HG02840 (cell line): ENCODE data around the gene CASQ1.

Experiments used
- ATAC-seq: cut with Tn5 transposase; IDR thresholded peaks from one replicate; pipeline ENCODE4 v1.9.1; 2021; ENCODE audit warnings: mild to moderate bottlenecking, moderate library complexity, moderate number of reproducible peaks; ENCODE audit not compliant: unreplicated experiment, low FRiP score

Gene CASQ1

GRCh38 chr1:160200786-160201185, 10.4 kb downstream of the CASQ1 start:
- no peak for ATAC-seq

DNA sequence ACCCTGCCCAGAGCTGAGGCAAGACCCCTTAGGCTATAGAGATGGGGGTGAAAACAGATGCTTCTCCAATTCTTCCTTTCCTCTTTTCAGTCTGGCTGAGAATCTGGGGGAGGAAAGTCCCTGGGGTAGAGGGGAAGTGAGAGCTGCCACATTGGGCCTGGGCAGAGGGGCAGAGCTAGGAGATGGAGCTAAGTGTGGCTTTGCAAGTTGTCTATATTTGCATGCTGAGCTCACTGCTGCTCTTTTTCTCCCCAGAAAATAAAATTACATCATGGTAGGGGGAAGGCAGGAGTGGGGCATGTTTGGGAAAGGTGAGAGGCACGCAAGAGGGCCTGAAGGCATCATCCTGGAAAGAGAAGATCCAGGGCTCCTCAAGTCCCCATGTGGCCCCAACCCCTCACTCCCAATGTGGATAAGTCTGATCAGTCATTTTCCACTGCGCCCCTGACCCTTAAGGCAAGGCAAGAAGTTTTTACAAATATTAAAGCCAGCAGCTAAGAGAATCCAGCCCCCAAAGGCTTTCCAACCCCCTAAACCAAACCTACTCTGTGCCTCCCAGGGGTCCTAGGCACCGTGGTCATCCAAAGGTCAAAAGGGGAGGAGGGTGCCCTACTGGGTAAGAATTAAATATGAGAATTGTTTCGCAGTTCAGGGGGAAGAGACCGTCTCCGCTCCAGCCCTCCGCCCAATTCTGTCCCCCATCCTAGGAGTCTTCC, 14.3 kb downstream of the CASQ1 start:
- peak; percentile 46 for ATAC-seq

- peak; percentile 46 for ATAC-seq
Measured at GRCh38 chr1:160205242-160206035, 15.1 kb downstream of the CASQ1 start, which contains the start of gene PEA15. TSS of gene PEA15 (plus strand) at chr1:160205384. CDS start at chr1:160211545, 6,161 bp downstream.

DNA sequence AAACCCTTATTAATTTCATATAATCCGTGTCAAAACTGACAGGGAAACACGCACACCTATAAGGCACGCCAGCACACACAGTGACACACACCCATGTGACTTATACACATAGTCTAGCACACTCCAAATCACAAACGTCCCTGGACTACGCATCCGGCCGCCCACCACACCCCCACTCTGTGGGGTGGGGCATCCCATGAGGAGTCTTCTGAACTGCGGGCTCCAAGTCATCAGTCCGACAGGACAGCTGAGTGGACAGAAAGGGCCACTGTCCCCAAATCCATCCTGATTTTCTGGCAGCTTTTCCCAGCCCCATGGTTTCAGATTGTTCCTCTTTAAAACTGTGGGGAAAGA, 15.6 kb downstream of the CASQ1 start:
- no peak for ATAC-seq

DNA sequence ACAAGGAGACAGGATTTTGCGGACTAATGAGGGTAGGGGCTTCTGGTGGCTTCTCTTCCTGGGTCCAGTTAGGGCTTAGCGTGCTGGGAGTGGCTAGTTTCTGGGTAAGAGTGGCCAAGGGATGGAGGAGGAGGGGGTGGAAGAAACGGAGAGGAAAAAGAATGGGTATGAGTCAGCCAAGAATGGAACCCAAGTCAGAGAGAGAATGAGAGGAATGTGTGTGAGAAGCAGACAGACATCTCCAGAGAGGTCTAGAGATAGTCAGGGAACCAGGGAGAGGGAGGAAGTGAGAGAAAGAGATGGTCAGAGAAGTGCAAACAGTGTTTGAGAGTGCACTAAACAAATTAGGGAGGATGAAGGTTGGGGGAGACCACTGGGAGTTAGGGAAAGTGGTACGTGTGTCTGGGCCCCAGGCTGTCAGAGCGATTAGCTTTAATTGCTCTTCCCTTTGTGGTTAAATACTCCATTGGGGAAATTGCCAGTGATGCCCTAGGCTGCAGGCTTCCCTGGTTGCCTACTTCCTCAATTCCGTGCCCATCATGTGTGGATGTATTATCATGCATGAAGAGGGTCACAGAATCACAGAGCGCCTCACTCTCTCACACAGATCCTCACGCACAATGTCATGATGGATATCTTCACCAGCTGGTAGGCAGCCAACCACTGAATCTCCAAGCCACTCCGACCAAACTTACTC, 16.2 kb downstream of the CASQ1 start:
- no peak for ATAC-seq

DNA sequence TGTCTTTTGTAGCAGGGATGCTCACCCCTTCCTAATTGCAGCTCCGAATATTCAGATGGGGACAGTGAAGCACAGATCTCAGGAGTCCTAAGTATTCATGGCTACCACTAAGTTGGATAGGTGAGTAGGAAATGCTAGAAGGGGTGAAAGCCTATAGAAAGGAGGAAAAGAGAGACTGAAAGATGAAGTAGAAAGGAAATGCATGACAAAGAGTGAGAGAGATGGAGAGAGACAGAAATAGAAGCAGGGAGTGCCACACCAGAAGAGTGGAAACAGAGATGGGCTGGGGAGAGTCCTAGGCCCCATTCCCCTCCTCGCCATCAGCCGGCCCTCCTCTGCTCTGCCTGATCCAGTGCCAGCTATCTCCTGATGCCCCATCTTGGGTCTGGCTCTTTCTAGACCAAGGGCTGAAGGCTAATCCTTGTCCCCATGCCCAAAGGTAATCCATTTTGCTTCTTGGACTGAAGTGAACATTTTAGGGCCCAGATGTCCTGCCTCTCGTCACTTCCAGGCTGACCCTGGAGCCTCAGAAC, 16.8 kb downstream of the CASQ1 start:
- ATAC-seq: no peak

DNA sequence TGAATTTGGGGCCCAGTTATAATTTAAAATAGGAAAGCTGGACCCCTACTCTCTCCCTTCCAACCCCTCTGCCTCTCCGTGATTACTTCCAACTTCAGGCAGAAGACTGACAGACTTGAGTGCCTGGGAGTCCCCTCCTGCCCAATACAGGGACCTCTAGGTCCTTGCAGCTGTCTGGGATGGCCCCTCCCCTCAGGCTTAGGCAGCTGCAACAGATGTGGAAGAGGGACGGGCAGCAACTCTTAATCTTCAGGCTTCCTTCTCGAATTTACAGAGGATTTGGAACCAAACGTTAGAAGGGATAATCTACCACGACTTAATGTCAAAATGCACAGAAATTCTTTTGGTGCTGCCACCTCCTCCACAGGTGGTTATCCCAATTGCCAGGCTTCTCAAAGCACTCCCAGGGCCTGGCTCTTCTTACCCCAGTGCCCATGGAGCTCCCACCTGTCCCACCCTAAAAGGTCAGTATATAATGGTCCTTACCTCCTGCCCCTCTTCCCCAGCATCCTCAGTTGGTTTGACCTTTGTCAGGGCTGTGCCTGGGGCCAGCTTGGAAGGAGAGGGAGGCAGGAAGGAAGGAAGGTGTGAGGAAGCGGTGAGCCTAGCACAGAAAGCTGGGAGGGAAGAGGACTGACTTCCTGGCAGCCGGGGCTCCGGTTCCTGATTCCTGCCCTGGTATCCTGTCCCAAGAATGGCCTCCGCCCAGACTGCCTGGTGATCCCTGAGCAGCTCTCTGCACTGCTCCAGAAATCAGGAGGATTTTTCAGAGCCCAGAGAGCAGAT, 17.6 kb downstream of the CASQ1 start:
- ATAC-seq: no peak

- no peak for ATAC-seq
Measured at GRCh38 chr1:160208557-160209320, 18.4 kb downstream of the CASQ1 start.

GRCh38 chr1:160209321-160210046, 19.1 kb downstream of the CASQ1 start:
- ATAC-seq: no peak

DNA sequence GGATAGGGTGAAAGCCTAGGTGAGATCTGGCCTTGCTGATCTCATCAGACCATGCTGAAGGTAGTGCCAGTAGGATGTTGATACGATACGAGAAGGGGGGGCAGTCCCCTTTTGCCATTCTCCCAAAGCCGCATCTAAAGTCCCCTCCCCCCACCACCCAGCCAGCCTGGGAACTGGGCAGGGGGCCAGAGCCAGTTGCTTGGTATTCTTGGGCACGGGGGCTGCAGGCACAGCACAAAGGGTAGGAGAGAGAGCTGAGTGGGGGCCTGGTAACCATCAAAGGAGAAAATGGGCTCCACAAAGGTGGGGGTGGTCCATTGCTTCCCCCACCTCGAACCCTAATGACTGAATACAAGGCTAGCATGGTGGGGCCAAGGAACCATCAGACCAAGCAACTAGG, 20.2 kb downstream of the CASQ1 start:
- ATAC-seq: no peak

DNA sequence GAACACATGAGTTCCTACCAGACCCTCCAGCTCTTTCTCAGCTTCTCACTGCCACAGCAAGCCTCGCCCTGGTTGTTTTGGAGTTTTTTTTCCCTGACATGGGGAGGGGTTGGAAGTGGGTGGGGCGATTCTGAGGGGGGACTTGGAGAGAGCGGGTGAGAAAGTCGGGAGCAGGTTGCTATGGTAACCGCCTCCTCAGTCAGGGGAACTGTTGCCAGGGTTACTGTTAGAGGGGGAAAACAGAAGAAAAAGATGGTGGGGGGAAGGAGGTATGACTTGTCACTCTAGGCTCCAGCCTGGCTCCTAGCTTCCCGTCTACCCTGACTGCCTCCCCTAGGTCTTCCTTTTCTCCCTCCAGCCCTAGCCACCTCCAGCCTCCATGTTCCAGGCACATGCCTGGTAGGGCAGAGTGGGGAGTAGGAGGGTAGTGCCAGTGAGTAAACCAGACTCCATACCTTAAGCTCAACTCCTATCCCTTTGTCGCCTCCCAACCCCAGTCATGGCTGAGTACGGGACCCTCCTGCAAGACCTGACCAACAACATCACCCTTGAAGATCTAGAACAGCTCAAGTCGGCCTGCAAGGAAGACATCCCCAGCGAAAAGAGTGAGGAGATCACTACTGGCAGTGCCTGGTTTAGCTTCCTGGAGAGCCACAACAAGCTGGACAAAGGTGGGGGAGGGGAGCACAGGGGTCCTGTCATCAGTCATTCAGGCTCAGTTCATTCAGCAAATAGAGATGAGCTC, 20.8 kb downstream of the CASQ1 start:
- no peak for ATAC-seq

DNA sequence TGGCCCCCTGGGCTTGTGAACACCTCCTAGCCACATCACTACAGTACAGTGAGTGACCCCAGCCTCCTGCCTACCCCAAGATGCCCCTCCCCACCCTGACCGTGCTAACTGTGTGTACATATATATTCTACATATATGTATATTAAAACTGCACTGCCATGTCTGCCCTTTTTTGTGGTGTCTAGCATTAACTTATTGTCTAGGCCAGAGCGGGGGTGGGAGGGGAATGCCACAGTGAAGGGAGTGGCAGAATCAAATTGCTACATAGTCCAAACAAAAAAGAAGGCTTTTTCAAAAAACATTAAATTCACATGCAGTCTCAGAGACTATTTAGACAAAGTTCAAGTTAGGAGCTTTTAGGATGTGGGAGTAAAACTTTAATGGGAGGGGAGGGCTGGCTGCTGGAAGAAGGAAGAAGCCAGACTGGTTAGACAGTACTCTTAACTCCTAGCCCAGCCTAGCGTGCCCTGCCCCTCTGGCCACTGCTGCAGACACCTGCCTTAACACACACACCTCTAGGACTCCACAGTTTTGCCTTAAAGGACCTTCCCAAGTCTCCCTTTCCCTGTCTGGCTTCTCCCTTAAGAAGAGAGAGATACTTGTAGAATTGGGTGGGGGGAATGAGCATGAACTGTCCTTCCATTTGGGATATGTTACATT, 24.2 kb downstream of the CASQ1 start:
- ATAC-seq: no peak

GRCh38 chr1:160216301-160216700, 25.9 kb downstream of the CASQ1 start:
- no peak for ATAC-seq

DNA sequence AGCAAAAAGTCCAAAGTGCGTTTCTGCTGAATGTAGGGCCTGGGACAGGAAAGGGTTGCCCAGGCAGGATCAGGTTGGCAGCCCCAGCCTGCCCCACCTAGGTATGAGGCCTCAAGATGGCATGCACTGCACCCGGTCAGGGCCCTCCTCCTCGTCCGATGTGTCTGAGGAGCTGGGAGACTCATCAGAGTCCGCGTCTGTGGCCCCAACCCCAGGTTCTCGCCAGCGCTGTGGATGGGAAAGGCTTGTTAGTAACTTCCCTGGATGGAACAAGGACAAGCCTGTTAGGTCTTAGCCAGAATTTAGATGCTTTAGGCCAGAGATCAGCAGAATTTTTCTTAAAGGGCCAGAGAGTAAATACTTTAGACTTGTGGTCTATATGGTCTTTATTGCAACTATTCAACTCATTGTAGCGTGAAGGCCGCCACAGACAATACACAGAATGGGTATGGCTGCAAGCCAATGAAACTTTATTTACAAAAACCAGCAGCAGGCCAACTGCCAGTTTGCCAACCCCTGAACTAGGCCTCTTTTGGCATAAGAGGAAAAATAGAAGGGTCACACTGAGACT, 27.2 kb downstream of the CASQ1 start:
- no peak for ATAC-seq

- no peak for ATAC-seq
Measured at GRCh38 chr1:160219062-160219929, 28.9 kb downstream of the CASQ1 start.

- no peak for ATAC-seq
Measured at GRCh38 chr1:160220301-160220700, 29.9 kb downstream of the CASQ1 start.
